HepG2 (cell line): Measurements from ENCODE around the gene KLHL8. TPM values are rescaled to one million over a fixed set of nuclear protein-coding genes. Genes with fewer than 3 reads are reported as not detected.
A peak's percentile ranks its signal among the peaks of the same experiment; 100 is the strongest.

ENCODE experiments used
- ATF6 ChIP-seq: sonication (generic); formaldehyde crosslinking; conservative IDR thresholded peaks from 2 replicates; pipeline ENCODE4 v1.4.0; 2020; ENCODE audit warnings: missing genetic modification reagents
- BRD4 ChIP-seq: sonication (generic); formaldehyde crosslinking; IDR thresholded peaks from 2 replicates; pipeline ENCODE4 v1.4.0; 2020; ENCODE audit warnings: missing genetic modification reagents
- CREM ChIP-seq, 2 experiments: sonication (generic) in 1 of 2; formaldehyde crosslinking in 1 of 2; IDR thresholded peaks; 2 replicates each; pipeline versions ENCODE4 v1.4.0 to v1.6.1; 2016 to 2020; ENCODE audit warnings: antibody characterized with exemption in 1 of 2, mild to moderate bottlenecking in 1 of 2, missing genetic modification reagents in 1 of 2
- HINFP ChIP-seq: sonication (generic); formaldehyde crosslinking; IDR thresholded peaks from 2 replicates; pipeline ENCODE4 v1.4.0; 2020; ENCODE audit warnings: low read depth, mild to moderate bottlenecking, missing genetic modification reagents
- IRF2 ChIP-seq: IDR thresholded peaks from 2 replicates; pipeline ENCODE4 v1.6.1; 2018; ENCODE audit warnings: missing genetic modification reagents, missing compliant biosample characterization
- KDM5A ChIP-seq: fragments of 200-600 bp; sonication (generic); IDR thresholded peaks from 2 replicates; pipeline ENCODE4 v1.7.0; 2018; ENCODE audit warnings: antibody characterized with exemption, mild to moderate bottlenecking, low read length, borderline replicate concordance
- KLF16 ChIP-seq, 2 experiments: sonication (generic) in 1 of 2; formaldehyde crosslinking in 1 of 2; IDR thresholded peaks; 2 replicates each; pipeline versions ENCODE4 v1.6.1 to v1.8.0; 2016 to 2023; ENCODE audit warnings: missing genetic modification reagents in 2 of 2, missing compliant biosample characterization in 1 of 2
- YEATS2 ChIP-seq: sonication (generic); formaldehyde crosslinking; IDR thresholded peaks from 2 replicates; pipeline ENCODE4 v1.4.0; 2020; ENCODE audit warnings: missing genetic modification reagents, borderline replicate concordance
- ZNF143 ChIP-seq: sonication (generic); formaldehyde crosslinking; IDR thresholded peaks from 2 replicates; pipeline ENCODE4 v1.4.0; 2020; ENCODE audit warnings: missing genetic modification reagents
- ZNF431 ChIP-seq: sonication (generic); formaldehyde crosslinking; IDR thresholded peaks from 2 replicates; pipeline ENCODE4 v1.9.0; 2022; ENCODE audit warnings: missing genetic modification reagents, low read depth, mild to moderate bottlenecking, borderline replicate concordance
- ZNF609 ChIP-seq: sonication (generic); formaldehyde crosslinking; IDR thresholded peaks from 2 replicates; pipeline ENCODE4 v1.4.0; 2020; ENCODE audit warnings: mild to moderate bottlenecking, missing genetic modification reagents, borderline replicate concordance
- ZNF614 ChIP-seq: IDR thresholded peaks from 2 replicates; pipeline ENCODE4 v1.6.1; 2018; ENCODE audit warnings: missing biosample characterization, missing genetic modification reagents, inconsistent platforms, borderline replicate concordance
- ZNF616 ChIP-seq: sonication (generic); formaldehyde crosslinking; IDR thresholded peaks from 2 replicates; pipeline ENCODE4 v1.5.0; 2020; ENCODE audit warnings: low read depth, mild to moderate bottlenecking, missing genetic modification reagents
- ZNF776 ChIP-seq: sonication (generic); formaldehyde crosslinking; IDR thresholded peaks from 2 replicates; pipeline ENCODE4 v1.4.0; 2020; ENCODE audit warnings: mild to moderate bottlenecking, missing genetic modification reagents
- ZNF782 ChIP-seq: sonication (generic); formaldehyde crosslinking; IDR thresholded peaks from 2 replicates; pipeline ENCODE4 v1.4.0; 2020; ENCODE audit warnings: missing genetic modification reagents, mild to moderate bottlenecking, borderline replicate concordance
- polyA plus RNA-seq, 8 experiments: library from polyadenylated mRNA; depleted of rRNA in 3 of 8; stranded (reverse) in 7 of 8; unstranded in 1 of 8; fragments of >200 nt; fragmentation: Illumina TruSeq in 4 of 8; extraction: Trizol in 4 of 8; gene quantifications; 2 replicates each; pipeline versions ENCODE4 v1.2.1 to v1.2.3, GENCODE V29; 2011 to 2016; ENCODE audit warnings: low read depth in 4 of 8, missing spikeins in 1 of 8, mixed read lengths in 1 of 8; ENCODE audit not compliant: insufficient read depth in 1 of 8
- total RNA-seq, 5 experiments: library from RNA; depleted of rRNA; stranded (reverse); fragments of >200 nt; fragmentation: Illumina TruSeq; extraction: Trizol; gene quantifications; 2 replicates each; pipeline ENCODE4 v1.2.3, GENCODE V29; 2016; ENCODE audit warnings: low read depth in 1 of 5

The KLHL8 gene
- total and polyA plus RNA-seq, 2 of the 13 experiments (the other 11 are each of a cell fraction or from before 2014, with no cell fraction given), result 2.8 to 11.7 TPM

- TF ChIP-seq YEATS2 (CRISPR knock-in tag) (no peak), BRD4 (CRISPR knock-in tag) (no peak), ZNF143 (CRISPR knock-in tag) (peak; percentile 87), KDM5A (0 out of 2 replicates have a peak, but pooled peaks have one; percentile 44), HINFP (CRISPR knock-in tag) (0 out of 2 replicates have a peak, but pooled peaks have one; percentile 51), ZNF616 (CRISPR knock-in tag) (0 out of 2 replicates have a peak, but pooled peaks have one; percentile 33), CREM (IDR thresholded peaks at IDR 0.05) (no peak), CREM (CRISPR knock-in tag; IDR thresholded peaks at IDR 0.05) (no peak), KLF16 (CRISPR knock-in tag; IDR thresholded peaks at IDR 0.05) (0 out of 4 replicates have a peak, but pooled peaks of 1 of the 2 experiments have one; percentile 18), IRF2 (no peak), ZNF609 (CRISPR knock-in tag) (peak; percentile 28; the same call in 1 of the 2 replicates), ZNF431 (CRISPR knock-in tag) (peak; percentile 84; the same call in 1 of the 2 replicates), ZNF776 (CRISPR knock-in tag) (peak; percentile 65; the same call in 1 of the 2 replicates), ZNF782 (CRISPR knock-in tag) (0 out of 2 replicates have a peak, but pooled peaks have one; percentile 48), ATF6 (CRISPR knock-in tag) (no peak), ZNF614 (CRISPR knock-in tag) (no peak)
These were observed at the start of gene KLHL8 (continued) for GRCh38 chr4:87220094-87220822.
